Gastrocnemius medialis (tissue), 4 donors: Measurements from ENCODE around the gene KIF20B. TPM values are rescaled to one million over a fixed set of nuclear protein-coding genes. Genes with fewer than 3 reads are reported as not detected.
"Not testable (repeated sequence)": the region's sequence is repeated elsewhere in the genome, so short reads cannot be mapped to it uniquely, and the experiment has no call there.

ENCODE experiments used
- ATAC-seq, 2 donors: fragments of 150-250 bp; one replicate each; pipeline ENCODE4 v1.9.1; 2016
- DNase-seq, 2 donors: peaks; one replicate each; pipeline ENCODE4 v3.0.0-alpha.2; 2019
- H3K27ac ChIP-seq, 4 donors: fragments of 200-600 bp; sonication (generic); 1 replicate in 1 of 4; 2 replicates in 3 of 4; pipeline ENCODE4 v1.5.1; 2016 to 2018; ENCODE audit warnings: mild to moderate bottlenecking in 2 of 4, moderate library complexity in 1 of 4
- H3K27me3 ChIP-seq, 3 donors: fragments of 200-600 bp; sonication (generic) in 2 of 3; 1 replicate in 1 of 3; 2 replicates in 2 of 3; pipeline versions ENCODE4 v1.5.1 to v1.6.0; 2016 to 2019; ENCODE audit warnings: mild to moderate bottlenecking in 1 of 3, moderate library complexity in 1 of 3
- H3K36me3 ChIP-seq, 2 donors: fragments of 200-600 bp; sonication (generic) in 1 of 2; one replicate each; pipeline ENCODE4 v1.5.1; 2017 to 2018
- H3K4me1 ChIP-seq, 2 donors: fragments of 200-600 bp; sonication (generic) in 1 of 2; one replicate each; pipeline ENCODE4 v1.5.1; 2016 to 2017; ENCODE audit warnings: mild to moderate bottlenecking in 2 of 2
- H3K4me3 ChIP-seq, 4 donors: fragments of 200-600 bp; sonication (generic) in 3 of 4; 1 replicate in 1 of 4; 2 replicates in 3 of 4; pipeline ENCODE4 v1.5.1; 2016 to 2019; ENCODE audit warnings: mild to moderate bottlenecking in 2 of 4
- H3K9me3 ChIP-seq, 3 donors: fragments of 200-600 bp; sonication (generic) in 2 of 3; 1 replicate in 1 of 3; 2 replicates in 2 of 3; pipeline ENCODE4 v1.5.1; 2016 to 2019
- POLR2A ChIP-seq, 2 donors: fragments of 450-650 bp; IDR thresholded peaks; one replicate each; pipeline ENCODE4 v1.6.1; 2017; ENCODE audit warnings: antibody characterized with exemption in 2 of 2, mild to moderate bottlenecking in 2 of 2, moderate library complexity in 2 of 2
- in situ Hi-C, 4 donors: fragments of 200-750 bp; cut with MboI; loops; one replicate each; pipeline versions ENCODE4 v1.15.0 to v1.8.0; 2017; ENCODE audit warnings: low sequenced_read_pairs in 4 of 4
- intact Hi-C: fragments of 100-400 bp; cut with DNase I; formaldehyde crosslinking; loops from one replicate; pipeline ENCODE4 v1.15.1; 2023; ENCODE audit warnings: low total_unique reads
- total RNA-seq, 4 donors: library from RNA; depleted of rRNA; stranded (reverse); fragments of >200 nt; gene quantifications; one replicate each; pipeline versions ENCODE4 v1.1.0 to v1.2.3, GENCODE V29; 2016
- TF ChIP-seq, protein P1 (sequence below), 5 experiments: fragments of 450-650 bp in 3 of 5; fragments of 200-600 bp in 2 of 5; sonication (generic) in 2 of 5; IDR thresholded peaks in 4 of 5; conservative IDR thresholded peaks in 1 of 5; 1 replicate in 4 of 5; 2 replicates in 1 of 5; pipeline ENCODE4 v1.5.1; 2016 to 2019; ENCODE audit warnings: antibody characterized with exemption in 5 of 5, mild to moderate bottlenecking in 3 of 5, moderate library complexity in 3 of 5

The KIF20B gene
- total RNA-seq, 4 donors from 2014 or later: 0.65 to 1.0 (median 0.86) TPM

DNA sequence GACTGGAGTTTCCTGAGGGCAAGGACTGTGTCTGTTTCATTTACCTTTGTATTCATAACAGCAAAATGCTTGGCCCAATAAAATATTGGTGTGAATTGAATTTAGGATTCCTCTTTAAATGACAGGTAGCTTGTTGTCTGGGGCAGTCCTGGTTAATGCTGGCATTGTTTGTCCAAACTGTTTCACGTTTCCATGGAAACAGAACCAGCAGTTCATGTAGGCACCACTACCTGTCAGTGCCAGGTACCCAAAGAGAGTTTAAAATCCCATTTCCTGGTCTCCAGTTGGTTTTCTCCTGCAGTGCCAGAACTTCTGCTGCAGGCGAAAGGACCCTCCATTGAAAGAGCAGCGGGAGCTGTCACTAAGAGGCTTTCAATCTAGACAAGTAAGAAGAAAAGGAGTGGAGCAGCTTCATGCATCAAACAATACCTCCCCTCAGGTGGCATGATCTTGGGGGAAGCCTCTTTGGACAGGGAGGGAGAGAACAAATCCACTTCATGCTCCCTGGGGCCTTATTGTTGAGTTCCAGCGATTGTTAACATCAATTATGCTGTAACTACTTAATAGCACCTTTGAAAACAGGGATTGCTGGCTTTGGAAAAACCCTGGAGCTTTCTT is 109.6 kb downstream of the KIF20B start:
- H3K27me3 ChIP-seq: no peaks in the 10 kb centered on the region
- no peaks in the 10 kb centered on the region for H3K4me1 ChIP-seq
- no peak overlapping the region for H3K4me3 ChIP-seq
- in situ Hi-C loops (no loop called here), intact Hi-C loops (no loop called here)
- no peak for DNase-seq
- TF ChIP-seq, protein P1, sequence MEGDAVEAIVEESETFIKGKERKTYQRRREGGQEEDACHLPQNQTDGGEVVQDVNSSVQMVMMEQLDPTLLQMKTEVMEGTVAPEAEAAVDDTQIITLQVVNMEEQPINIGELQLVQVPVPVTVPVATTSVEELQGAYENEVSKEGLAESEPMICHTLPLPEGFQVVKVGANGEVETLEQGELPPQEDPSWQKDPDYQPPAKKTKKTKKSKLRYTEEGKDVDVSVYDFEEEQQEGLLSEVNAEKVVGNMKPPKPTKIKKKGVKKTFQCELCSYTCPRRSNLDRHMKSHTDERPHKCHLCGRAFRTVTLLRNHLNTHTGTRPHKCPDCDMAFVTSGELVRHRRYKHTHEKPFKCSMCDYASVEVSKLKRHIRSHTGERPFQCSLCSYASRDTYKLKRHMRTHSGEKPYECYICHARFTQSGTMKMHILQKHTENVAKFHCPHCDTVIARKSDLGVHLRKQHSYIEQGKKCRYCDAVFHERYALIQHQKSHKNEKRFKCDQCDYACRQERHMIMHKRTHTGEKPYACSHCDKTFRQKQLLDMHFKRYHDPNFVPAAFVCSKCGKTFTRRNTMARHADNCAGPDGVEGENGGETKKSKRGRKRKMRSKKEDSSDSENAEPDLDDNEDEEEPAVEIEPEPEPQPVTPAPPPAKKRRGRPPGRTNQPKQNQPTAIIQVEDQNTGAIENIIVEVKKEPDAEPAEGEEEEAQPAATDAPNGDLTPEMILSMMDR (IDR thresholded peaks at IDR 0.05 in 4 of 5, conservative IDR thresholded peaks at IDR 0.05 in 1 of 5): no peak
- TF ChIP-seq POLR2A (IDR thresholded peaks at IDR 0.05): no peak
- ATAC-seq: no peak
- no peaks in the 10 kb centered on the region for H3K36me3 ChIP-seq
- no peaks in the 10 kb centered on the region for H3K9me3 ChIP-seq
- no peak overlapping the region for H3K27ac ChIP-seq

DNA sequence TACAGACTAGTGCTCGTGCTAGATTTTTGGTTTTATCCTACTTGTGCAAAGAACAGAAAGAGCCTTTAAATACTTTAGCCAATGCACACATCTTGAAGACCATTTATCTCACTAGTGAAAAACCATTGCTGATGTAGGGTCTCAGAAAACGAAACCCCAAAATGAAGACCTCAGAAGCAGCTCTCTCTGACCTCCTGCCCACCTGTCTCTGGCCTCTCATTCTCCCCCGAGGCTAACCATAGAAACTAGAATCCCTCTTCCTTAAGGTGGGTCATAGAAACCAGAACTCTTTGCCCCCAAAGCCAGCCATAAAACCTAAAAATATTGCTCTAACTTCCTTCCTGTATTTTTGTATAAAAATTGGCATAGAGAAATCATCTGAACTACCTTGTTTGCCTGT is 112.2 kb downstream of the KIF20B start:
- no peaks in the 10 kb centered on the region for H3K9me3 ChIP-seq
- H3K36me3 ChIP-seq: no peaks in the 10 kb centered on the region
- intact Hi-C loops: no loop called here
- no peak overlapping the region for H3K4me3 ChIP-seq
- no peaks in the 10 kb centered on the region for H3K27me3 ChIP-seq
- TF ChIP-seq, protein P1 (IDR thresholded peaks at IDR 0.05 in 4 of 5, conservative IDR thresholded peaks at IDR 0.05 in 1 of 5): no peak
- no peak for TF ChIP-seq POLR2A (IDR thresholded peaks at IDR 0.05)
- no peak for DNase-seq
- no peaks in the 10 kb centered on the region for H3K4me1 ChIP-seq
- no peak for ATAC-seq
- in situ Hi-C loops: no loop called here
- H3K27ac ChIP-seq: no peak overlapping the region

DNA sequence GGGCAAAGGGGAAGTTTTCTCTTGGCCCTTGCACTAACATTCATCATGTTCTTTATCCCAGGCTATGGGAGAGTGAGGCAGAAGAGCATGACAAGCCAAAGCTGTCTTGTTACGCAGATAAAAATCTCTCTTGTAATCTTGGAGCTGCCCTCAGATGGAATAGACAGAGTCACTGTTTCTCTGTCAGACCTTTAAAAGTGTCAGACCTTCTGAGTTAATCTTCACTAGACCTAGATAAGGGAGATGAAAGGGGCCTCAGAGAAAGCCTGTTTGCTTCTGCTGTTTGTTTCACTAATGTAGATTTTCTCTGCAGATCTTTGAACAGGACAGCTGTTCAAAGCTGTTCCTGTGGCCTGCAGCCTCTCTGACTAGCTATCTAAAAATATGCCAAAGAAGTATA is 112.9 kb downstream of the KIF20B start:
- intact Hi-C loops (no loop called here), in situ Hi-C loops (no loop called here)
- no peaks in the 10 kb centered on the region for H3K4me1 ChIP-seq
- TF ChIP-seq POLR2A (IDR thresholded peaks at IDR 0.05): no peak
- TF ChIP-seq, protein P1 (IDR thresholded peaks at IDR 0.05 in 4 of 5, conservative IDR thresholded peaks at IDR 0.05 in 1 of 5): no peak
- no peaks in the 10 kb centered on the region for H3K36me3 ChIP-seq
- H3K27ac ChIP-seq: no peak overlapping the region
- H3K27me3 ChIP-seq: no peaks in the 10 kb centered on the region
- DNase-seq (no peak), ATAC-seq (no peak)
- no peak overlapping the region for H3K4me3 ChIP-seq
- H3K9me3 ChIP-seq: no peaks in the 10 kb centered on the region

DNA sequence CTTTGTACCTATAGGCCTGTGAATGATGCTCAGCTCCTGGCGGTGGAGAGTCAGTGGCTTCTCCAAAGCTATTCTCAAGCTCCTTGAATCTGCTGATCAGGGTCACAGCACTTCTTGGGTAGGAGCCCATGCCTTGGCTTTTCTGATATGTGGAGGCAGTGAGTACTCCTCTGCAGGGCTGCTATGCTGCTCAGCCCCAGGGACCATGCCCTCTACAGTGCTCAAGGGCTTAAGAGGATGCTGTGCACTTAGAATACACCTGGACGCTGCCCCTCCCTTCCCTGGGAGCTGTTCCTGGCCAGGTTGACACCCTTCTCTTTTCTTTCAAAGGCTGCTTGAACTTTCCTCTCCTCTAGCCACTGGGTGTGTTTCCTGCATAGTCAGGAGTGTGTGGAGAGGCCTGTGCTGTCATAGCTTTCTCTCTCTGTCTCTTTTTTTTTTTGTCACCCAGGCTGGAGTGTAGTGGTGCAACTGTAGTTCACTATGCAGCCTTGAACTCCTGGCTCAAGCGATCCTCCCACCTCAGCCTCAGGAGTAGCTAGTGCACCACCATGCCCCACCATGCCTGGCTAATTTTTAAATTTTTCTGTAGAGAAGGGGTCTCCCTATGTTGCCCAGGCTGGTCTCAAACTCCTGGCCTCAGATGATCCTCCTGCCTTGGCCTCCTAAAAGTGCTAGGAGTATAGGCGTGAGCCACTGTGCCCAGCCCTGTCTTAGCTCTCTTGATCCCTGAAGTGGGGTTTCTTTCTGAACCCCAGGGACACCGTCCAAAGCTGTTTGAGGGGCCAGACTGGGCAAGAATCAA is 113.9 kb downstream of the KIF20B start:
- Histone ChIP-seq H3K9me3 (no peaks in the 10 kb centered on the region), H3K4me1 (no peaks in the 10 kb centered on the region), H3K36me3 (no peaks in the 10 kb centered on the region), H3K27me3 (no peaks in the 10 kb centered on the region), H3K4me3 (no peak overlapping the region), H3K27ac (no peak overlapping the region)
- no peak for TF ChIP-seq POLR2A (IDR thresholded peaks at IDR 0.05)
- TF ChIP-seq, protein P1 (IDR thresholded peaks at IDR 0.05 in 4 of 5, conservative IDR thresholded peaks at IDR 0.05 in 1 of 5): no peak
- in situ Hi-C loops: no loop called here
- intact Hi-C loops: no loop called here
- no peak for DNase-seq
- ATAC-seq: no peak

DNA sequence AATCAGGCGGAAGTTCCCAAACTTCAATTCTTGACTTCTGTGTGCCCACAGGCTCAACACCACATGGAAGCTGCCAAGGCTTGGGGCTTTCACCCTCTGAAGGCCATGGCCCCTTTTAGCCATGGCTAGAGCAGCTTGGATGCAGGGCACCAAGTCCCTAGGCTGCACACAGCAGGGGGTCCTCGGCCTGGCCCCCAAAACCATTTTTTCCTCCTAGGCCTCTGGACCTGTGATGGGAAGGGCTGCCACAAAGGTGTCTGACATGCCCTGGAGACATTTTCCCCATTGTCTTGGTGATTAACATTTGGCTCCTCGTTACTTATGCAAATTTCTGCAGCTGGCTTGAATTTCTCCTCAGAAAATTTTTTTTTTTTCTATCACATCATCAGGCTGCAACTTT is 117.6 kb downstream of the KIF20B start:
- DNase-seq, H3K4me3 ChIP-seq, H3K4me1 ChIP-seq, H3K27me3 ChIP-seq, in situ Hi-C loops, H3K9me3 ChIP-seq, H3K36me3 ChIP-seq, ATAC-seq, intact Hi-C loops, H3K27ac ChIP-seq: not testable (repeated sequence)
